H9 (cell line): ENCODE data around the gene FAM200B. TPM values are rescaled to one million over a fixed set of nuclear protein-coding genes. Genes with fewer than 3 reads are reported as not detected.

Source experiments
- DNase-seq: peaks from one replicate; pipeline ENCODE4 v3.0.0-alpha.2; 2017
- H2AFZ ChIP-seq: one replicate; pipeline ENCODE4 v1.6.1; 2013; ENCODE audit warnings: mild to moderate bottlenecking, low read length, control low read depth, moderate library complexity
- H2AK5ac ChIP-seq: 2 replicates; pipeline ENCODE4 v1.6.1; 2013; ENCODE audit warnings: low read length, control low read depth, mixed read lengths; ENCODE audit not compliant: insufficient read length
- H2BK120ac ChIP-seq: one replicate; pipeline ENCODE4 v1.6.1; 2013; ENCODE audit warnings: low read depth, mild to moderate bottlenecking, low read length, control low read depth, inconsistent platforms; ENCODE audit not compliant: poor library complexity, severe bottlenecking
- H2BK12ac ChIP-seq: 2 replicates; pipeline ENCODE4 v1.6.1; 2013; ENCODE audit warnings: low read length, control low read depth, mixed read lengths, low read depth; ENCODE audit not compliant: insufficient read length
- H2BK15ac ChIP-seq: 2 replicates; pipeline ENCODE4 v1.6.1; 2013; ENCODE audit warnings: low read depth, low read length, control low read depth
- H2BK20ac ChIP-seq: one replicate; pipeline ENCODE4 v1.6.1; 2013; ENCODE audit warnings: low read depth, mild to moderate bottlenecking, low read length, control low read depth, inconsistent platforms; ENCODE audit not compliant: poor library complexity, severe bottlenecking
- H2BK5ac ChIP-seq: 2 replicates; pipeline ENCODE4 v1.6.1; 2013; ENCODE audit warnings: low read length, control low read depth, mixed read lengths; ENCODE audit not compliant: insufficient read length
- H3K14ac ChIP-seq: 2 replicates; pipeline ENCODE4 v1.6.1; 2013; ENCODE audit warnings: low read length, control low read depth; ENCODE audit not compliant: insufficient read depth
- H3K18ac ChIP-seq: 2 replicates; pipeline ENCODE4 v1.6.1; 2013; ENCODE audit warnings: low read depth, mild to moderate bottlenecking, mixed read lengths, low read length, control low read depth; ENCODE audit not compliant: insufficient read length
- H3K23ac ChIP-seq: 2 replicates; pipeline ENCODE4 v1.6.1; 2013; ENCODE audit warnings: low read length, control low read depth, mixed read lengths, low read depth; ENCODE audit not compliant: insufficient read length
- H3K23me2 ChIP-seq: 2 replicates; pipeline ENCODE4 v1.6.1; 2013; ENCODE audit warnings: low read depth, mild to moderate bottlenecking, mixed read lengths, low read length, control low read depth; ENCODE audit not compliant: insufficient read length, poor library complexity, severe bottlenecking
- H3K27ac ChIP-seq: 2 replicates; pipeline ENCODE4 v1.5.1; 2013; ENCODE audit warnings: low read length, control low read depth, mixed read lengths, low read depth; ENCODE audit not compliant: insufficient read length
- H3K27me3 ChIP-seq: 2 replicates; pipeline ENCODE4 v1.6.1; 2013; ENCODE audit warnings: low read length, control low read depth, inconsistent platforms; ENCODE audit not compliant: insufficient read depth
- H3K4ac ChIP-seq: 2 replicates; pipeline ENCODE4 v1.6.1; 2013; ENCODE audit warnings: low read depth, mild to moderate bottlenecking, control low read depth, inconsistent platforms, low read length, moderate library complexity
- H3K4me1 ChIP-seq: 2 replicates; pipeline ENCODE4 v1.6.1; 2013; ENCODE audit warnings: low read length, control low read depth, inconsistent platforms; ENCODE audit not compliant: insufficient read depth
- H3K4me2 ChIP-seq: 2 replicates; pipeline ENCODE4 v1.6.1; 2013; ENCODE audit warnings: low read length, control low read depth, mixed read lengths; ENCODE audit not compliant: insufficient read length, insufficient read depth
- H3K56ac ChIP-seq: 2 replicates; pipeline ENCODE4 v1.6.1; 2013; ENCODE audit warnings: low read depth, mild to moderate bottlenecking, mixed read lengths, low read length, control low read depth; ENCODE audit not compliant: insufficient read length
- H3K79me1 ChIP-seq: 2 replicates; pipeline ENCODE4 v1.6.1; 2013; ENCODE audit warnings: low read depth, mild to moderate bottlenecking, moderate library complexity, low read length, control low read depth, inconsistent platforms; ENCODE audit not compliant: insufficient read depth, poor library complexity, severe bottlenecking
- H3K79me2 ChIP-seq: 2 replicates; pipeline ENCODE4 v1.6.1; 2013; ENCODE audit warnings: low read length, control low read depth, inconsistent platforms; ENCODE audit not compliant: insufficient read depth
- H3K9ac ChIP-seq: 2 replicates; pipeline ENCODE4 v1.6.1; 2013; ENCODE audit warnings: low read length, control low read depth, mixed read lengths; ENCODE audit not compliant: insufficient read length; ENCODE audit errors: extremely low read depth
- H3K9me3 ChIP-seq: one replicate; pipeline ENCODE4 v1.6.1; 2013; ENCODE audit warnings: low read depth, low read length, inconsistent platforms; ENCODE audit not compliant: control insufficient read depth
- H3T11ph ChIP-seq: one replicate; pipeline ENCODE4 v1.6.1; 2013; ENCODE audit warnings: mild to moderate bottlenecking, low read length, control low read depth, inconsistent platforms
- H4K20me1 ChIP-seq: one replicate; pipeline ENCODE4 v1.6.1; 2013; ENCODE audit not compliant: control insufficient read depth, insufficient read length, insufficient read depth
- H4K5ac ChIP-seq: 2 replicates; pipeline ENCODE4 v1.6.1; 2013; ENCODE audit warnings: low read depth, mild to moderate bottlenecking, mixed read lengths, low read length, control low read depth; ENCODE audit not compliant: insufficient read length
- H4K8ac ChIP-seq: replicated peaks from 2 replicates; pipeline ENCODE4 v1.6.1; 2013; ENCODE audit warnings: low read length, control low read depth, mixed read lengths, low read depth; ENCODE audit not compliant: insufficient read length
- H4K91ac ChIP-seq: 2 replicates; pipeline ENCODE4 v1.6.1; 2013; ENCODE audit warnings: low read depth, mild to moderate bottlenecking, moderate library complexity, mixed read lengths, low read length, control low read depth; ENCODE audit not compliant: insufficient read length
- H3K27ac Mint-ChIP-seq, 3 experiments: 2 replicates in 2 of 3; 3 replicates in 1 of 3; pipeline ENCODE4 v1.8.0; 2020 to 2021; ENCODE audit warnings: mixed read lengths in 3 of 3, mild to moderate bottlenecking in 1 of 3, moderate library complexity in 1 of 3
- H3K27me3 Mint-ChIP-seq: 2 replicates; pipeline ENCODE4 v1.8.0; 2021; ENCODE audit warnings: low read depth, mild to moderate bottlenecking, moderate library complexity, mixed read lengths
- H3K36me3 Mint-ChIP-seq, 3 experiments: 2 replicates in 2 of 3; 3 replicates in 1 of 3; pipeline ENCODE4 v1.8.0; 2020 to 2021; ENCODE audit warnings: low read depth in 3 of 3, mixed read lengths in 3 of 3; ENCODE audit not compliant: insufficient read depth in 1 of 3
- H3K4me1 Mint-ChIP-seq, 2 experiments: 2 replicates each; pipeline ENCODE4 v1.8.0; 2020; ENCODE audit warnings: mixed read lengths in 2 of 2
- H3K4me3 Mint-ChIP-seq, 2 experiments: 2 replicates in 1 of 2; 3 replicates in 1 of 2; pipeline ENCODE4 v1.8.0; 2020 to 2021; ENCODE audit warnings: mild to moderate bottlenecking in 2 of 2, mixed read lengths in 2 of 2, moderate library complexity in 1 of 2
- H3K9me3 Mint-ChIP-seq, 2 experiments: 2 replicates in 1 of 2; 3 replicates in 1 of 2; pipeline ENCODE4 v1.8.0; 2020; ENCODE audit warnings: mild to moderate bottlenecking in 2 of 2, mixed read lengths in 2 of 2, moderate library complexity in 1 of 2
- CTCF ChIP-seq: fragments of 200-600 bp; sonication (generic); conservative IDR thresholded peaks from 3 replicates; pipeline ENCODE4 v1.8.0; 2021; ENCODE audit warnings: antibody characterized with exemption, mild to moderate bottlenecking
- WGBS: extraction: QIAGEN DNeasy Blood & Tissue Kit; methylation state at CpG from one replicate; pipeline ENCODE4 v1.1.7; 2013; ENCODE audit warnings: missing lambda C conversion rate, low lambda C conversion rate, mixed read lengths; ENCODE audit not compliant: insufficient read length; ENCODE audit errors: extremely low coverage; 5-methylcytosine and 5-hydroxymethylcytosine counted together
- long read RNA-seq: library from polyadenylated mRNA; unstranded; transcript quantifications from one replicate; pipeline ENCODE4 v2.0.0, GENCODE V29; 2020
- total RNA-seq: library from RNA; stranded (reverse); gene quantifications from 2 replicates; pipeline ENCODE4 v1.2.1, GENCODE V29; 2021

The FAM200B gene
- 19.6 and 20.3 TPM in 2 replicates for total RNA-seq
- long read RNA-seq, full-length matches to known transcripts: 15 of 20 reads
- long read RNA-seq, partial matches to known transcripts: 0 of 20 reads
- long read RNA-seq, other reads (novel, unspliced or antisense): 5 of 20 reads

DNA sequence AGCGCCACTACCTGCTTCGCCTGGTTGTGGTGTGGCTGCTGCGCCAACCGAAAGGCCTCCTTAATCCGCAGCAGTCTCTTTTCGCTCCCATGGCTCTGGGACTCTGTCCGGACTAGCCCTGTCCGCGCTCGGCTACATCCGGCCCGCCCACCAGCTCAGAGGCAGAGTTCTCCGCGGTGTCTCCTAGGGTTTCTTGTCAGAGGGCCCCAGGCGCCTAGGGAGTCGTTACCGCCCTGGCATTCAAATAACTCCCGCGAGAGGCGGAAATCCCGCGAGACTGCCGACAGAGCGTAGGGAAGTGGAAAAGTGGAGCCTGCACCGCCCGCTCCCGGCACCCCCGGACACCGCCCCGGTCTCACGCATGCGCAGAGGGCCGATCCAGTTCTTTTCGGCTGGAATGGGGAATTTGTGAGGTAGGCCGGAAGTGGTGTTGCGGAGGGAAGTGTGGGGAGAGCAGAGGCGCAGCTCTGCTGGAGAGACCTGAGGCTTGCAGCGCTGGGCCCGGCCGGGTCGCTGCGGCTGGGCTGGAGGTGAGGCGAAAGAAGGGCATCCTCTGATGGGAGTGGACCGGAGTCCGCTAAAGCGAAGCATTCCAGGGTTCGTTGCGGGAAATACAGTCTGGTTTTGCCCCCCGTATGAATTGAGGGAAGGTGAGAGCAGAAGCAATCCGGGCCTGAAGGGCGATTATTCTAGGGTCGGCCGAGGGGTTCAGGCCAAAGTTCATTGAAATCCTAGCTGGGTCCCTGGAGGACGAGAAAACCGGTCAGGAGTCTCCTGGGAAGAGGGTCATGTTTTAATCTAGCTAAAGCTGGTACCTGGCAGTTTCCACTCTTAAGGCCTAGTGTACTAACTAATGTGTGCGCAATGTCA is at the start of gene FAM200B:
Gene FAM200B, plus strand, starts transcription at position 456 of the 870 bp plus-strand sequence. CDS start 5,151 bp downstream, outside the sequence.
- DNase-seq: peak; percentile 100
- no peak within 1 kb of the TSS for H4K91ac ChIP-seq
- H4K8ac ChIP-seq: no peak within 1 kb of the TSS
- H2BK12ac ChIP-seq: no peak within 1 kb of the TSS
- H3K36me3 Mint-ChIP-seq: peaks cover 12 to 21% (median 15%) of the 10 kb centered on the region in 3 experiments
- no peaks in the 10 kb centered on the region for H4K20me1 ChIP-seq
- WGBS: no CpG with 5 or more reads among the region's 56 CpGs
- no peak within 1 kb of the TSS for H2BK15ac ChIP-seq
- H2AK5ac ChIP-seq: no peak within 1 kb of the TSS
- no peak within 1 kb of the TSS for H2BK20ac ChIP-seq
- peaks cover 55 to 56% of the 10 kb centered on the region in 2 experiments for H3K4me1 Mint-ChIP-seq
- H3K9me3 ChIP-seq: no peaks in the 10 kb centered on the region
- H3K23ac ChIP-seq: no peak within 1 kb of the TSS
- H3K14ac ChIP-seq: peak within 1 kb of the TSS; percentile 84
- no peak; the same call in 2 of the 3 replicates for TF ChIP-seq CTCF
- no peak within 1 kb of the TSS; the same call in 1 of the 2 replicates for H3K4ac ChIP-seq
- H2BK120ac ChIP-seq: peak within 1 kb of the TSS; percentile 63
- peak within 1 kb of the TSS; percentile 94 for H3K18ac ChIP-seq
- H3K9ac ChIP-seq: peak within 1 kb of the TSS; percentile 94
- no peaks in the 10 kb centered on the region for H3K79me1 ChIP-seq
- H3K27ac Mint-ChIP-seq: peak within 1 kb of the TSS; percentile 100
- H3K9me3 Mint-ChIP-seq: no peaks in the 10 kb centered on the region
- H3K27me3 ChIP-seq: no peaks in the 10 kb centered on the region
- H3K79me2 ChIP-seq: peaks cover 12% of the 10 kb centered on the region
- H3K56ac ChIP-seq: no peak within 1 kb of the TSS
- H2AFZ ChIP-seq: no peak within 1 kb of the TSS
- peaks cover 13% of the 10 kb centered on the region; the same call in 1 of the 2 replicates for H3K4me1 ChIP-seq
- H3K23me2 ChIP-seq: peaks cover 4% of the 10 kb centered on the region
- H3K4me3 Mint-ChIP-seq: peak within 1 kb of the TSS; percentile 97 to 99
- H2BK5ac ChIP-seq: peak within 1 kb of the TSS; percentile 9
- peak within 1 kb of the TSS; percentile 82 for H3K4me2 ChIP-seq
- H3K27me3 Mint-ChIP-seq: no peaks in the 10 kb centered on the region
- no peak within 1 kb of the TSS for H3T11ph ChIP-seq
- peak within 1 kb of the TSS; percentile 24 for H4K5ac ChIP-seq
- H3K27ac ChIP-seq: peak within 1 kb of the TSS; percentile 95
